ENCODE data around the gene KIF13A. TPM values are rescaled to one million over a fixed set of nuclear protein-coding genes. Genes with fewer than 3 reads are reported as not detected.
"Not testable (repeated sequence)": the region's sequence is repeated elsewhere in the genome, so short reads cannot be mapped to it uniquely, and the experiment has no call there.

Gene KIF13A
- total RNA-seq, 5 donors from 2014 or later (not counting 1 experiment from before 2014, with no cell fraction given), result 0.55 to 2.0 (median 0.92) TPM

- Histone ChIP-seq H3K4me3 (ENCODE audit: control insufficient read depth in 1 of 2, extremely low read depth in 1 of 2, low read length in 1 of 2) (no peak overlapping the region), H3K4me1 (ENCODE audit: control insufficient read depth in 1 of 2, extremely low read depth in 1 of 2, insufficient read depth in 2 of 2, low read length in 2 of 2) (no peaks in the 10 kb centered on the region), H3K9me3 (peaks cover 6% of the 10 kb centered on the region), H3K36me3 (ENCODE audit: control insufficient read depth in 2 of 2, extremely low read depth in 1 of 2, insufficient read depth in 1 of 2, low read length in 1 of 2) (no peaks in the 10 kb centered on the region), H3K27me3 (replicated peaks in 1 of 2; ENCODE audit: control insufficient read depth in 2 of 2, extremely low read depth in 1 of 2, insufficient read depth in 2 of 2, low read length in 1 of 2) (no peaks in the 10 kb centered on the region), H3K27ac (ENCODE audit: low read length) (no peak overlapping the region)
- CTCF ChIA-PET, result no interaction called here
- ATAC-seq (replicated peaks in 1 of 4) (no peak), DNase-seq (no peak)
- Mint-ChIP-seq H3K4me1 (no peaks in the 10 kb centered on the region), H3K27ac (no peak overlapping the region), H3K4me3 (no peak overlapping the region), H3K9me3 (peaks cover 8 to 22% (median 8%) of the 10 kb centered on the region in 3 donors), H3K27me3 (peaks cover 6 to 15% of the 10 kb centered on the region in 2 donors), H3K36me3 (no peaks in the 10 kb centered on the region)
- WGBS (ENCODE audit: insufficient coverage), result 75% methylated on average over 1 of the region's 1 CpG
- POLR2A ChIA-PET, result no interaction called here
Observed at GRCh38 chr6:17897681-17898080, 89.8 kb downstream of the KIF13A start.

- POLR2A ChIA-PET, result no interaction called here
- H3K4me3 Mint-ChIP-seq, result no peak overlapping the region
- peaks cover 6% of the 10 kb centered on the region for H3K9me3 ChIP-seq
- no peaks in the 10 kb centered on the region for H3K36me3 Mint-ChIP-seq
- H3K4me1 Mint-ChIP-seq, result no peaks in the 10 kb centered on the region
- peaks cover 8 to 18% (median 8%) of the 10 kb centered on the region in 3 donors for H3K9me3 Mint-ChIP-seq
- H3K27me3 Mint-ChIP-seq, result peaks cover 12 to 20% of the 10 kb centered on the region in 2 donors
- H3K27ac ChIP-seq (ENCODE audit: low read length), result no peak overlapping the region
- CTCF ChIA-PET, result no interaction called here
- no peaks in the 10 kb centered on the region for H3K27me3 ChIP-seq (replicated peaks in 1 of 2; ENCODE audit: control insufficient read depth in 2 of 2, extremely low read depth in 1 of 2, insufficient read depth in 2 of 2, low read length in 1 of 2)
- ATAC-seq (replicated peaks in 1 of 4) (no peak), DNase-seq (no peak)
- no peak overlapping the region for H3K4me3 ChIP-seq (ENCODE audit: control insufficient read depth in 1 of 2, extremely low read depth in 1 of 2, low read length in 1 of 2)
- H3K4me1 ChIP-seq (ENCODE audit: control insufficient read depth in 1 of 2, extremely low read depth in 1 of 2, insufficient read depth in 2 of 2, low read length in 2 of 2), result no peaks in the 10 kb centered on the region
- no peak overlapping the region for H3K27ac Mint-ChIP-seq
- WGBS (ENCODE audit: insufficient coverage), result no CpG with 5 or more reads among the region's 1 CpG
- no peaks in the 10 kb centered on the region for H3K36me3 ChIP-seq (ENCODE audit: control insufficient read depth in 2 of 2, extremely low read depth in 1 of 2, insufficient read depth in 1 of 2, low read length in 1 of 2)
Observed at GRCh38 chr6:17894905-17895304, 92.5 kb downstream of the KIF13A start.

- no peaks in the 10 kb centered on the region for H3K36me3 ChIP-seq (ENCODE audit: control insufficient read depth in 2 of 2, extremely low read depth in 1 of 2, insufficient read depth in 1 of 2, low read length in 1 of 2)
- no CpG with 5 or more reads among the region's 6 CpGs for WGBS (ENCODE audit: insufficient coverage)
Observed at GRCh38 chr6:17894191-17894590, 93.2 kb downstream of the KIF13A start.

GRCh38 chr6:17892097-17892686 lies 95.2 kb downstream of the KIF13A start:
- DNase-seq, result no peak
- POLR2A ChIA-PET, result no interaction called here
- CTCF ChIA-PET, result no interaction called here
- Histone ChIP-seq H3K4me3 (ENCODE audit: control insufficient read depth in 1 of 2, extremely low read depth in 1 of 2, low read length in 1 of 2) (no peak overlapping the region), H3K9me3 (peaks cover 6% of the 10 kb centered on the region), H3K27ac (ENCODE audit: low read length) (no peak overlapping the region), H3K27me3 (replicated peaks in 1 of 2; ENCODE audit: control insufficient read depth in 2 of 2, extremely low read depth in 1 of 2, insufficient read depth in 2 of 2, low read length in 1 of 2) (no peaks in the 10 kb centered on the region), H3K36me3 (ENCODE audit: control insufficient read depth in 2 of 2, extremely low read depth in 1 of 2, insufficient read depth in 1 of 2, low read length in 1 of 2) (no peaks in the 10 kb centered on the region), H3K4me1 (ENCODE audit: control insufficient read depth in 1 of 2, extremely low read depth in 1 of 2, insufficient read depth in 2 of 2, low read length in 2 of 2) (no peaks in the 10 kb centered on the region)
- no peaks in the 10 kb centered on the region for H3K36me3 Mint-ChIP-seq
- ATAC-seq (replicated peaks in 1 of 4), result no peak
- H3K4me1 Mint-ChIP-seq, result no peaks in the 10 kb centered on the region
- WGBS (ENCODE audit: insufficient coverage), result no CpG with 5 or more reads among the region's 3 CpGs
- H3K9me3 Mint-ChIP-seq, result peaks cover 8 to 18% (median 8%) of the 10 kb centered on the region in 3 donors
- H3K27ac Mint-ChIP-seq, result no peak overlapping the region
- no peak overlapping the region for H3K4me3 Mint-ChIP-seq
- peaks cover 8 to 11% of the 10 kb centered on the region in 2 donors for H3K27me3 Mint-ChIP-seq

More at GRCh38 chr6:17894191-17894590, 93.2 kb downstream of the KIF13A start:
- Mint-ChIP-seq H3K4me3 (no peak overlapping the region), H3K36me3 (no peaks in the 10 kb centered on the region), H3K27me3 (peaks cover 12 to 20% of the 10 kb centered on the region in 2 donors), H3K4me1 (no peaks in the 10 kb centered on the region), H3K9me3 (peaks cover 8 to 18% (median 8%) of the 10 kb centered on the region in 3 donors), H3K27ac (no peak overlapping the region)
- DNase-seq, result no peak
- no peak overlapping the region for H3K4me3 ChIP-seq (ENCODE audit: control insufficient read depth in 1 of 2, extremely low read depth in 1 of 2, low read length in 1 of 2)
- H3K27ac ChIP-seq (ENCODE audit: low read length), result no peak overlapping the region
- CTCF ChIA-PET, result no interaction called here
- no peak for ATAC-seq (replicated peaks in 1 of 4)
- H3K9me3 ChIP-seq, result peaks cover 6% of the 10 kb centered on the region
- no peaks in the 10 kb centered on the region for H3K4me1 ChIP-seq (ENCODE audit: control insufficient read depth in 1 of 2, extremely low read depth in 1 of 2, insufficient read depth in 2 of 2, low read length in 2 of 2)
- no peaks in the 10 kb centered on the region for H3K27me3 ChIP-seq (replicated peaks in 1 of 2; ENCODE audit: control insufficient read depth in 2 of 2, extremely low read depth in 1 of 2, insufficient read depth in 2 of 2, low read length in 1 of 2)
- POLR2A ChIA-PET, result no interaction called here

GRCh38 chr6:17890309-17890708 lies 97.1 kb downstream of the KIF13A start:
- H3K36me3 Mint-ChIP-seq, result no peaks in the 10 kb centered on the region
- Histone ChIP-seq H3K36me3 (ENCODE audit: control insufficient read depth in 2 of 2, extremely low read depth in 1 of 2, insufficient read depth in 1 of 2, low read length in 1 of 2) (no peaks in the 10 kb centered on the region), H3K27ac (ENCODE audit: low read length) (no peak overlapping the region), H3K4me3 (ENCODE audit: control insufficient read depth in 1 of 2, extremely low read depth in 1 of 2, low read length in 1 of 2) (no peak overlapping the region), H3K4me1 (ENCODE audit: control insufficient read depth in 1 of 2, extremely low read depth in 1 of 2, insufficient read depth in 2 of 2, low read length in 2 of 2) (no peaks in the 10 kb centered on the region), H3K27me3 (replicated peaks in 1 of 2; ENCODE audit: control insufficient read depth in 2 of 2, extremely low read depth in 1 of 2, insufficient read depth in 2 of 2, low read length in 1 of 2) (peaks cover 0 to 4% of the 10 kb centered on the region in 2 experiments), H3K9me3 (peaks cover 6% of the 10 kb centered on the region)
- ATAC-seq (replicated peaks in 1 of 4) (no peak), DNase-seq (no peak)
- CTCF ChIA-PET, result interaction anchor here in 1 of 2 donors (0.6 kb wide), 1 partner anchor 132 kb away, joined by 3 read pairs; no protein-coding TSS in a partner anchor
- H3K9me3 Mint-ChIP-seq, result peaks cover 4% of the 10 kb centered on the region in 3 donors
- POLR2A ChIA-PET, result no interaction called here
- H3K4me1 Mint-ChIP-seq, result peaks cover 3 to 5% (median 4%) of the 10 kb centered on the region in 3 donors
- H3K27me3 Mint-ChIP-seq, result peaks cover 8 to 15% of the 10 kb centered on the region in 2 donors
- WGBS (ENCODE audit: insufficient coverage), result 56% methylated on average over 1 of the region's 1 CpG
- no peak overlapping the region for H3K4me3 Mint-ChIP-seq
- no peak overlapping the region for H3K27ac Mint-ChIP-seq

- CTCF ChIA-PET, result interaction anchor here in 1 of 2 donors (0.6 kb wide), 1 partner anchor 132 kb away, joined by 3 read pairs; no protein-coding TSS in a partner anchor
Observed at GRCh38 chr6:17889777-17890176, 97.7 kb downstream of the KIF13A start.

More at GRCh38 chr6:17889777-17890176, 97.7 kb downstream of the KIF13A start:
- H3K27me3 ChIP-seq (replicated peaks in 1 of 2; ENCODE audit: control insufficient read depth in 2 of 2, extremely low read depth in 1 of 2, insufficient read depth in 2 of 2, low read length in 1 of 2); H3K9me3 Mint-ChIP-seq; H3K4me3 Mint-ChIP-seq; ATAC-seq (replicated peaks in 1 of 4); H3K36me3 Mint-ChIP-seq; H3K4me1 ChIP-seq (ENCODE audit: control insufficient read depth in 1 of 2, extremely low read depth in 1 of 2, insufficient read depth in 2 of 2, low read length in 2 of 2); H3K9me3 ChIP-seq; H3K27ac ChIP-seq (ENCODE audit: low read length); H3K27ac Mint-ChIP-seq; H3K4me3 ChIP-seq (ENCODE audit: control insufficient read depth in 1 of 2, extremely low read depth in 1 of 2, low read length in 1 of 2); H3K36me3 ChIP-seq (ENCODE audit: control insufficient read depth in 2 of 2, extremely low read depth in 1 of 2, insufficient read depth in 1 of 2, low read length in 1 of 2); POLR2A ChIA-PET; DNase-seq: not testable (repeated sequence)
- Mint-ChIP-seq H3K27me3 (peaks cover 8 to 15% of the 10 kb centered on the region in 2 donors), H3K4me1 (peaks cover 8 to 10% (median 9%) of the 10 kb centered on the region in 3 donors)
- whole genome bisulfite sequencing (ENCODE audit: insufficient coverage), result 94% methylated on average over 5 of the region's 9 CpGs

Data from T-cell (primary cell).